GM19328 (cell line): ENCODE results near the gene SPATA20.

ENCODE experiments used
- ATAC-seq: cut with Tn5 transposase; IDR thresholded peaks from one replicate; pipeline ENCODE4 v1.9.1; 2021; ENCODE audit warnings: mild to moderate bottlenecking, moderate library complexity; ENCODE audit not compliant: unreplicated experiment

Gene SPATA20

DNA sequence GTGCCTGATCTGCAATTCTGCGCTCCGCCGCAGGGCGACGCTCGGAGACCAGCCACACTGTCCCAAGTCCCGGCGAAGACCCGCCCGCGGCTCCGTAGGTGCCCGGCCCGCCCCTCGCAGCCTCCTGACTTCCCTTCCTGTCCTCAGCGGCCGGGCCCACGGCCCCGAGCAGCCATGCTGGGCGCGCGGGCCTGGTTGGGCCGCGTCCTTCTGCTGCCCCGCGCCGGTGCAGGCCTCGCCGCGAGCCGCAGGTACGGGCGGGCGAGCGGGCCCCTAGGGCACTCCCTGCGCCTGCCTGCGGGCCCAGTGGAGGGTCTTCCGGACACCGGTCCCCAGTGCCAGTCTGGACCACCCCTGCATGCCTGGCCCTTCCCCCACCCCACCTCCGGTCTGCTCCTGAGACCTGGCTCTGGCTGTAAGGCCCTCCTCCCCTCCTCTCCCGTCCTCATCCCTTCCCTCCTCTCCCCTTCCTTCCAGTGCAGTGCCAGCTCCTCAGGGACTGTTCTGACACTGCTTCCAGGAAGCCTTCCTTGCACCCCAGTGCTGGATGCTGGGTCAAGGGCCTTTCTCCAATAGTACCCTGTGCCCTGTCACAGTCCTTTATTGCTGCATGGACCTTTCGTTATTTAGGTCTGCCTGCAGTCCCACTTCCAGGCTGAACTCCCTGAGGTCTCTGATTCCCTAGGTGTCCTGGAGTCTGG, at the start of gene SPATA20:
Gene SPATA20 (plus strand): TSS at position 140 of the 701 bp plus-strand sequence. CDS start 35 bp downstream, at position 175.
- ATAC-seq, result peak; percentile 51

DNA sequence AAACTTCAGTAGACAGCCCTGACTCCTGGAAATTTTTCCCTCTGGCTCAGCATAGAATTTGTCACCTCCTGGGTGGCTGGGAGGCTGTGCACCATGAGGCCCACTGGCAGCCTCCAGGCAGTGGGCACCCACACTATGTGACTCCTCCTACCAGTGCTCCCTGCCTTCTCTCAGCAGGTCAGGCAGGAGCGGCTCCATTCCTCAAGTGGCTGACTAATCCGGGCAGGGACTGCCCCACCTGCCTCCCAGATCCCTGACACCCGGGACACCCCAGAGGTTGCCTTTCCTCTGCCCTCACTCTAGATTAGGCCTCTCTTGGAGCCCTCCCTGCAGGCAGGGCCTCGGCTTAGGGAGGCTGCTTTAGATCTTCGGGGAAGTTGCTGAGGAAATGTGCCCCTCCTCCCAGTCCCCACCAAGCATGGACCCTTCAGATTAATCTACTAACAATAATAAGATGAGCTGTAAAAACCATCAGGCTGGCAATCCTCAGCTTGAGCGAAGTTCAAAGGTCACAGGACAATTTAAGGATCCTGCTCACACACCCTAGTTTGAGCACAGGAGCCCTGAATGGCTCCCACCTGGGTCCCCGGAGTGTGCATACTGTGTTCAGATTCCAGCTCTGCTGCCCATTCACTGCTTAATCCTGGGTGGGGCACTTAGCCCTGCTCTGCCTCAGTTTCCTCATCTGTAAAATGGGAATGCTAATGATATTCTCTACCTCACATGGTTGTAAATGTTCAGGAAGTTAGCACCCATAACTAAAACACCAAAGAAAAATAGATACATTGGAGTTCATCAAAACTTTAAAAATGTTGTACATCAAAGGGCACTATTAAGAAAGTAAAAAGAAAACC, 48.7 kb upstream of the SPATA20 start:
- ATAC-seq, result no peak

DNA sequence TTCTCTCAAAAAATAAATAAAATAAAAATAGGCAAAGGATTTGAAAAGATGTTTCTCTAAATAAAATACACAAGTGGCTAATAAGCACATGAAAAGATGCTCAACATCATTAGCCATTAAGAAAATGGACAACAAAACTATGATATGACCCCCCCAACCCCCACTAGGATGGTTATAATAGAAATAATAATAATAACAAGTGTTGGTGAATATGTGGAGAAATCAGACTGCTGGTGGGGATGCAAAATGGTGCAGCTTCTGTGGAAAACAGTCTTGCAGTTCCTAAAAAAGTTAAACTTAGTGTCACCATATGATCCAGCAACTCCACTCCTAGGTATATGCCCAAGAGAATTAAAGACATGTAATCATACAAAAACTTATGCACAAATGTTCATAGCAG, 47.7 kb upstream of the SPATA20 start:
- ATAC-seq, result no peak

DNA sequence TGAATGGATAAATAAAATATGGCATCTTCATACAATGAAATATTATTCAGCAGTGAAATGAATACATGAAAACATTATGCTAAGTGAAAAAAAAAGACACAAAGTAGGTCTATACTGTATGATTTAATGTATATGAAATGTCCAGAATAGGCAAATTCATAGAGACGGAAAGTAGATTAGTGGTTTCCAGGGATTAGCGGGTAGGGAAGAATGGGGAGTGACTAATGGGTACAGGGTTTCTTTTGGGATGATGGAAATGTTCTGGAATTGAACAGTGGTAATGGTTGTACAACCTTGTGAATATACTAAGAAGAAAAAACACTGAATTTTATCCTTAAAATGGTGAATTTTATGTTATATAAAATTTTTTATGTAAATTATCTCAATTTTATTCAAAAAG, 47.3 kb upstream of the SPATA20 start:
- ATAC-seq, result no peak

DNA sequence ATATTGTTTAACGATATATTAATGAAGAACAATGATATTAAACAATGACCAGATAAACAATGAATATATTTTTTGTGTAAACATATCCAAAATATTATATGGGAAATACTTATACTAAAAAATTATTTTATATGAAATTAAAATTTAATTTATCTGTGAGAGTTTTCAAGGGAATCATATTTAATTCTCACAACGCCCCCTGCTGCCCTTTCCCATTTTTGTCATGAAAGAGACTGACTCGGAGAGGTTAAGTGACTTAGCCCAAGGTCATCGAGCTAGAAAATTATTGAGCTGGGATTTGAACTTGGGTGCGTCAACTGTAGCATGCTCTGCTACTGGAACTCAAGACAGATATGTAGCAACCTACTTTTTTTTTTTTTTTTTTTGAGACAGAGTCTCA, 45.9 kb upstream of the SPATA20 start:
- ATAC-seq, result no peak

DNA sequence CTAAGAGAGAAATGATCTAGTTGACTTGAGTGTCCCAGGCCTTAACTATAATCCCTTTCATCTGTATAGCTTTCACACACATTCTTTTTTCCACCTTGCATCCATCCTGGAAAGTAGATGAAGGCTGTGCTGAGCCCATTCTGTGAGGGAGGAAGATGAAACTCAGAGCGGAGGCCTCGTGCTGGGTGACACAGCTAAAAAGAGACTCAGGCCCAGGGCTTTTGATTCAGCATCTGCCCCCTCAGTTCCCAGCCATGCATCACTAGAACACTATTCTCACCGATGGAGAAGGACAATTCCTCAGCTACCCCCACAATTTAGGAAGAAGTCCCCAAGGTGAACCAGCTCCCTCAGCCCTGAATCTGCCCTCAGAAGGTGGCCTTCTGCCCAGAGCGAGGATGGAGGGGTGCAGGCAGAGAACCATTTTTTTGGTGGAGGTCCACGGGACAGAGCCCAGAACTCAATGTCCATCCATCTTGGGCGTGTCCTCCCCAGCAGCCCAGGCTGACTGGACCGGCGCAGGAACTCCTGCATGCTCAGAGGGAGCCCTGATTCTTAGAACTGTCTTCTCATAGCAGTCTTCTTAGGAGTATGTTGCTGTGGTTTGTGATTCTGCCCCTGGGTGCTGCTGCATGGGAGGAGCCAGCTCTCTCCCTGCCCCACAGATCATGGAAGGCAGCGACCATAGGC, 44.5 kb upstream of the SPATA20 start:
- ATAC-seq, result no peak

DNA sequence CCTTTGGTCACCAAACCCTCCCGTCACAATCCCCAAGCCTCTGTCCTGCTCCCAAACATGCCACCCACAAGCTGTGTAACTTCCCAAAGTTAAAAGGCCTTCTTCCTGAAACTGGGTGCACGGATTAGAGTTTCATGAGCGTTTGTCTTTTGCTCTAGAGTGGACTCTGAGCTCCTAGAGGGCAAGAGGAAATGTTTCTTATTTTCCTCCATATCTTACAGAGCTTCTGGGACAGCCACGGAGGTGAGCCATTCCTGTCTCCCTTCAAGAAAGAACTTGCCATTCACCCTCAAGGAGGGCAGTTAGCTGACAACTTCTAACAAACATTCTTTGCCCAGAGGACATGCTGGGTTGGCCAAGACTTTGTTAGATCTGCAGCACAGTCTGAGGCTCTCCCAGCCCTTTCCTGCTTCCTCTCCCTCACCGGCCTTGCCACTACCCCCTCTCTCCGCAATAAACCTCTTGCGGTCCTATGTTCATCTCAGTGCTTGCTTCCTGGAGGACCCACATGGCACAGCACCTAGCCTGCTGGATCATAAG, 41.3 kb upstream of the SPATA20 start:
- ATAC-seq, result no peak

DNA sequence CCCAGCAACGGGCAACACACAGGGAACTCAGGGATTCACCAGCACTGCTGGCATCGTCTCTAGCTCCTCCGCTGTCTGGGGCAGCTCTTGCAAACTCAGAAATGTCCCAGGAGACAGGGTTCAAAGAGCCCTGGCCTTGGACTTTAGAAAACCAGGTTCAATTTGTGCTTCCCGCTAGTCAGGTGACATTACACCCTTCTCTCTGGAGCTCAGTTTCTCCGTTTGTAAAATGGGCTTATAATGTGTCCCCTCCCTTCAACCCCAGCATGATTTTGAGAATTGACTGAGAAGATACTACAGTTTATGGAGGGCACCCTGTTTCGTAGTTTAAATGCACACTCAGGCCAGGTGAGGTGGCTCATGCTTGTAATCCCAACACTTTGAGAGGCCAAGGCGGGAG, 40.7 kb upstream of the SPATA20 start:
- ATAC-seq, result no peak

DNA sequence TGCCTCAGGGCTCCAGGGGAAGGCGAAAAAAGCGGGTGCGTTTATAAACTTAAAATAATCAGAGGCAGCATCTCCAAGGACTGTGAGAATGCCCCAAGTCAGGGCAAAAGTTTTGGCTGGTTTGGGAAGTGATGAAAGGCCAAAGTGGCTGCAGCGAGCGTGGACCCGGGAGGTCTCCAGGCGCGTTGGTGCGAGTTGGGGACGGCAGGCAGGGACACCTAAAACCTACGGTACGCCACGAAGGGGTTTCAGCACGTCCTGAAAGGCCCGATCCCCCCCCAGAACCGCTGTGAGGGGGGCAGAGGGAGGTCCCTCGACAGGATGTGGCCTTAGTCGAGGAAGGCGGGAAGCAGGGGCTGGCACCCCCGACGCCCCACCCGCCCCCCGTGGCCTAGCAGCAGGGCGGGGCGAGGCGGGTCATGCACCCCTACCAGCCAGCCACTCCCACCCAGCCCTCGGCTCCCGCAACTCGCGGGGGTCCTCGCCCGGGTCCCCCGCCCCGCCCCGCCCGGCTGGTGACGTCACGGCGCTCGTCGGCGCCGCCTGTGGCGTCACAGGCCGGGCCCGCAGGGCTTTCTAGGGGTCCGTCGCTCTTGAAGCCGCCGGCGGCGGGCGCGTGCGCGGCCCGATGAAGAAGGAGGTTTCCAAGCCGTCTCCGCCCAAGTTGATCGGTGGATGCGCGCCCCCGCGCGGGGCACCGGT, 39.0 kb upstream of the SPATA20 start, which contains the start of gene MYCBPAP:
Gene MYCBPAP (plus strand): TSS at position 569 of the 702 bp plus-strand sequence. CDS start 236 bp downstream, outside the sequence.
- ATAC-seq, result no peak

DNA sequence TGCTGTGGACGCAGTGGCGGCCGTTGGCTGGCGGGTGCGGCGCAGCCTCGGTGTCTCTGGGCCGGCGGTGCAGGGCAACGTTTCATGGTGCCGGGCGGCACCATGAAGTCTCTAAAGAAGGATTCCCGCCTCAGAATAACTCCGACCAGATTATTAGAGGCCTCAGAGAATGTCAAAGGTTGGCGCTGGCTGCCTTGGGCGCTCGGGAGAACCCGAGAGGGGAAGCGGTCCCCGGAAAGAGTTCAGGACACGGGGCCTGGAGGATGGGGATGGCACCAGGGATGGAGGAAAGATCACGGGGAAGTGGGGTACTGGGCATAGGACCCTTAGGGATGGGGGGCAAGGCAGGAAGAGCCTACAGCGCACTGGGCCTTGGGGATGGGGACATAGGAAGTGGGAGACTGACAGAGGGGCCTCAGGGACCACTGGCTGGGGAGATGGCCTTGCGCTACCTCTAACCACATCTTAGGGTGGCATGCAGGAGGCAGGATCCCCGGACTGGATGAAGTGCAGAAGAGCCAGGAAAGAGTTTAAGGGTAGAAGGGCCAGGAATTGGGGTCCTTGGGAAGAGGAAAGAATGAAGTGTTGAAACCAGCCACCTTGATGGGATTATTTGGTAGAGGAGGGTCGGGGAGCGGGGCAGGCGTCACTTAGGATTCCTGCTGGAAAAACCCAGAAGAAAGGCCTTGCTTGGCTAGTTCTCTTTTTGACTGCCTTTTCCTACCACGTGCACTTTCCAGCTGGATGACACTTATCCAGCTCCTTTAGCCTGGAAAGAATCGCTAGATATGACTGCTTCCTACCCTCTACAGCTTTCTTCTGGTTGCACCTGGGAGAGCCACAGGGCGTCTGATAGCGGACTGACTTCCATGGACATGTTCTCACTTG, 38.2 kb upstream of the SPATA20 start:
- ATAC-seq, result no peak

DNA sequence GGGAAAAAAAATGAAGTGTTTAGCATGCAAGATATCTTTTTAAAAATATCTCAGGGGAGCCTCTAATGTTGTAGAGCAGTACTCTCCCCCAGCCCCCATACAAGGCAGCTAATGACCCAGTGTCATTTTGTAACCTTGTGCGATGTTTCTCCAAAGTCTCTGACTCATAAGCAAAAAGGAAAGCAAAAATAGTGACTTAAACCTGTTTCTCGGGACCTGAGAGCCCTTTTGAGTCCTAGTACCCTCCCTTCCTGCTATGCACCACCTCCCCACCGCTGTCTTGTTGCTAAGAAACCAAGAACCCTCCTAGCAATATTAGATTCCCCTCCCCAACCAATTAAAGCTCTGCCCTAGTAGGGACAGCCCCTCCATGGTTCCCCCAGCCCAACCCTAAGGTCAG, 35.9 kb upstream of the SPATA20 start:
- ATAC-seq, result peak; percentile 53

DNA sequence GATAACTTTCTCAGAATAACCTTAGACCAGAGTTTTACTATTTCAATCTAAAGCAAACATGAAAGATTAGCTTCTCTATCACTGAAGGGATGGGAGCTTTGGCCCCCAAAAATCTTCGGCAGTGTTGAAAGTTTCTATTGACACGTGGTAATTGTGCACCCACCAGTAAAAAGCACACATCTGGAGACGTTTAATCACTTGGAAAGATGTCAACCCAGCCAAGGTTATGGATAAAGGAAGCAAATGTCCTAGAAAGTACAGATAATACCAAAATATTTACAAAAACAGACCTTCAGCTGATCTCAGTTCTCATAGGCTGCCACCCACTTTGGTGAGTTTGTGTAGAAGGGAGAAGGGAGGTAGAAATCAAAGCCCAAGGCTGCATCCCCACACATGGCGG, 33.5 kb upstream of the SPATA20 start:
- ATAC-seq, result no peak

DNA sequence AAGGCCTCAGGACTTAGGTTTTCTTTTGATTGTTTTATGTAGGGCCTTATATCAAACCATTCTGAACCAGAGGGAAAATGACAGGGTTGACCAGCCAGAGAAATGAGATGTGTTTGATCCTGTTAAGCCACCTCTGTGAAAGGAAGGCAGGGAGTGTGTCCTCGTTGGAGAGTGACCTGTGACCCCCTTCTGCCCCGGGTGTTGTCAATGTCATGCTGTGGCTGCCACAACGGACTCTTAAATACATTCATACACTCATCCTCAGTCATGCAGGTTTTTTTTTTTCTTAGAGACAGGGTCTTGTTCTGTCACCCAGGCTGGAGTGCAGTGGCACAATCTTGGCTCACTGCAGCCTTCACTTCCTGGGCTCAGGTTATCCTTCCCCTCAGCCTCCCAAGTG, 32.6 kb upstream of the SPATA20 start:
- no peak for ATAC-seq

DNA sequence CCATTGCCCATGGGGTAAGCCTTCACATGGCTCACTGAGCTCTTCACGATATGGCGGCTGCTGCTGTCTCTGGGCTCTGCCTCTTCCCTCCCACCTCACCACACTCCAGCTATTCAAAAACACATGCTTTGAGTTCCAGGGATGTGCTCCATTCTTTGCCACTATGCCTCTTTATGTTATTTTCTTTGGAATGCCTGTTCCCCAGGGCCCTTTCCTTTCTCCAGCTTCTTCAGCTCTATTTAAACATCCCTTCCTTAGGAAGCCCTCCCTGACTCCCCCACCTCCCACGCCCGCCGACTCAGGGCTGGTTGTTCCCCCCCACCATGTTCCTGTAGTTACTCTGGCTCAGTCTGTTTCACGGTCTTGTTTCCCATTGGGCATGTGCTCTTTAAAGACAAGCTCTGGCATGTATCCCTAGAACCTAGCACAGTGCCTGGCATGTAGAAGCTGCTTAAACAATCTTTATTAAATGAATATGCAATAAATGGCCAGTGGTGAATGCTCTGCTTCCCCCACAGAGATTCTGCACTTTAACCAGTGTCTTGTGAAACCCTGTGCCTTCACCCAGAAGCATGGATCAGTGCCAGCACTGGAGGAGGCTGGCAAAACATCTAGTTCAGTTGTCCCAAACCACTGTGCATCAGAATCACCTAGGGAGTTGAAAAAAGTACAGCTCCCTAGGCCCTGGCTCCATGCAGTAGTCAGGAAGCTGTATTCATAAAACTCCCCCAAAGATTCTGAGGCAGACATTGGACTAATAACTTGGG, 31.9 kb upstream of the SPATA20 start:
- no peak for ATAC-seq

DNA sequence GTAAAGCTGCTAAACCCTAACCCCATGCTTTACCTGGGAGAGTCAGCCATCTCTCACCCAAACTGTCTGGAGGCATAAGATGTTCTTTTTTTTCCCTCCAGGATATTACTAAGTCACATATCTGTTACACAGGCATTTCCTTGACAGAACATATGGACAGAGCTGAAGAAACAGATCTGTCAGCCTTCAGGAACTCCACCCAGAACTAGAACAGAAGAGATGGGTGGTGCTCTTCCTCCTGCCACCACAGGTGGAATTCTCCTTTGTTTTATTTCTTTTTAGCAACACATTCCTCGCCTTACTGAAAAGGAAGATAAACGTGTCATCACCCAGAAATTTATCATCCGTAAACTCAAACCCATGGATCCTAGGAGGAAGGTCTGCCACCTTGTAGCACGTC, 30.0 kb upstream of the SPATA20 start:
- no peak for ATAC-seq

DNA sequence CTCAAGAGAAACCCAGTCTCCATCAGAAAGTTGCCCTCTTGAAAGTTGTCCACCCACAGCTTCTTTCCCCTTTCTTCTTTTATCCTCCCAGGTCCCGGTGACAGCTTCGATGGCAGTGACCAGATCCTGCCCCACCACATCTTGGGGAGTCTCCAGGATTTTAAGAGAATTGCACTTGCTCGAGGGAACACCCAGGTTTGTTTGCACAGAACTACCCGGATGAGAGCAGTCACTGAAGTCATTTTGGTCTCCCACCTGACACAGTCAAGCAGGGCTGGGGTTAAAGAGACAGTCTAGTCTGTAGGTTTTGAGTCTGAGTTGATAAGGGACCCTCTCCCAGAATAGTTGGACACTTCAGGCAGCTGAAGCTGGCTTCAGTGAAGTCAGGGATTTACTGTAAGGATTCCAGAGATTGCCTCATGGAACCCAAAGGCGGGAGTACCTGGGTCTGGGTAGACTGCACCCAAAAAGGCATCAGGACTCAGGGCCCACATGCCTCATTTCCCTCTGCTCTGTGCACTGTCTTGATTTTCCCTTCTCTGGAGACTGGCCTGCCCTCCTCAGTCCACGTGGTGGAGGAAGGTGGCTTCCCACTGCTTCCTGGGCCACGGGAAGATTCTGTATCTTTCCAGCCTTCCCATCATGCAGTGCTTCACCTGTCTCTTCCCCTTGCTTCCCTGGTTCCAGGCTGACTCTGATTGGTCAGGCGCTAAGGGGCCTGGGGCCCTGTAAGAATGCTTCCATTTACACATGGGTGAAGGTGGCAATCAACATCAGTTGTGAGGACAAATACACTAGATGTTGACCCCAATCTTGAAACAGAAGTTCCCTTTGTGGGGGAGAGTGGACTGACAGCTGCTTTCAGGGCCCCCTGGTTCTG, 29.2 kb upstream of the SPATA20 start:
- ATAC-seq, result no peak

DNA sequence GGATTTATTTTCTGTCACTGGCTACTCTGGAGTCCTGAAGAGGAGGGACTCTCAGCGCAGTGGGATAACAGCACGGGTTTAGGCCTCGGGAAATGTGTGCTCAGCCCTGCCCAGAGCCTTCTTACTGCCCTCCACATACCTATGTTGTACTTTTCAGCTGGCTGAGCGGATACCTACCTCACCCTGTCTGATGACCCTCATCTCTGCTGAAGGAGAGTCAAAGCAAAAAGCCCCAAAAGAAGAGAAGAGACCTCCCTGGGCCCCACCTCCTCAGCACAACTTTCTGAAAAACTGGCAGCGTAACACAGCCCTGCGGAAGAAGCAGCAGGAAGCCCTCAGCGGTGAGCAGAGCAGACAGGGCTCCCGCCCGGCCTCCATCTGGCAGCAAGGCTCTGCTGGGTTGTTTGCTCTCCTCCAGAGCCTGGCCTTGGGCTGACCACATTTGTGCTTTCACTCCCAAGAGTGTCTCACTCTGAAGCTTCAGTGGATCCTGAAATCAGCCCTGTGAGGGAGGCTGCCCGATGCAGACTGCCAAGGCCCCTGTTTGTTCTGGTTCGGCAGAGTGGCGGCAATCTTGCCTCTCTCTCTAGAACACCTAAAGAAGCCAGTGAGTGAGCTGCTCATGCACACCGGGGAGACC, 28.5 kb upstream of the SPATA20 start:
- no peak for ATAC-seq
